ENCODE data around the gene GPATCH8. TPM values are rescaled to one million over a fixed set of nuclear protein-coding genes. Genes with fewer than 3 reads are reported as not detected.

The GPATCH8 gene
- total and polyA plus RNA-seq, 2 of the 8 experiments (the other 6 are each of a cell fraction or from before 2014, with no cell fraction given), result 20.5 to 58.1 TPM

DNA sequence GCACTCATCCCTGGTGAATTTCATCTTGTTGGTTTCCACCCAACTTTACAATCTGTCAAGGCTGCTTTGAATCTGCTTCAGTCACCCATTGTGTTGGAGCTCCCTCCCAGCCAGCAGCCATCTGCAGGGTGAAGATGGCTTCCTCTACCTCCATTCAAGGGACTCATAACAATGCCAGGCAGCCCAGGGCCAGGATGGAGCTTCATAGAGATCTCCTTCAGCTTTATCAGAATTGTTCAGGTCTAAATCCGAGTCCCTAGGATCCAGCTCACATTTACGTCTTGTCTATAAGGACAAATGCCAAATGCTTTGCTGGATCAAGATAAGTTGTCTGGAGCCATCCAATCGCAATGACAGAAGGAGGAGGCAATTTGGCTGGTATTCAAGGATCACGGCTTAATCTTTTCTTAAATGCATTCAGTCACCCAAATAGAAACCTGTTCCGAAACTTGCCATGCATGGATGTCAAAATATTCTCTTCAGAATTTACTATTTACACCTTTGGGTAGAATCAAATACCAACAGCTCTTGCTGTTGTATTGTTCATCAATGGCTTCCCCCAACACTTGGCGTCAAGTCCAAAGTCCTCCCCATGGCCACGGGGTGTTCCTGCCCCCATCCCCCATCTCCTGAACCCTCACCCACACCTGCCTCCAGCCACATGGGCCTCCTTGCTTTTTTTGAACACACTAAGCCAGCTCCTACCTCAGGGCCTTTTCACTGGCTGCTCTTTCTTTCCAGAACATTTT is 135.8 kb downstream of the GPATCH8 start:
- no peak overlapping the region; the same call in 1 of the 2 replicates for H4K8ac ChIP-seq (ENCODE audit: extremely low read depth, insufficient read depth, low read length)
- no peak overlapping the region for H3K27ac ChIP-seq (ENCODE audit: low read depth, low read length)
- ChIA-PET POLR2A (ENCODE audit: partially characterized antibody) (interaction anchor here (1.3 kb wide), 1 partner anchor 191 kb away, joined by 3 read pairs; no protein-coding TSS in a partner anchor), CTCF (ENCODE audit: partially characterized antibody) (interaction anchor here (1.2 to 13.8 kb wide), 7 partner anchors 8 to 156 kb away, joined by 3 to 177 read pairs (median 8); partner anchors contain the start of gene FAM171A2)
- no peaks in the 10 kb centered on the region for H3K9me3 ChIP-seq (ENCODE audit: insufficient read depth in 2 of 2, low read depth in 1 of 2, low read length in 1 of 2)
- H2BK120ac ChIP-seq (replicated peaks; ENCODE audit: low read depth, low read length), result no peak overlapping the region
- H3K23ac ChIP-seq (ENCODE audit: insufficient read length), result no peak overlapping the region
- H2BK20ac ChIP-seq (ENCODE audit: low read length), result no peak overlapping the region
- no peak overlapping the region for H2AFZ ChIP-seq (ENCODE audit: low read length)
- H2BK15ac ChIP-seq (ENCODE audit: low read length), result no peak overlapping the region
- H2BK5ac ChIP-seq (ENCODE audit: low read depth, low read length), result no peak overlapping the region
- H3K18ac ChIP-seq (ENCODE audit: extremely low read depth, low read length), result no peak overlapping the region
- no peak overlapping the region for H3K4me3 ChIP-seq (ENCODE audit: extremely low read depth in 1 of 4, insufficient read depth in 2 of 4, low read depth in 3 of 4, low read length in 4 of 4)
- H3K27me3 ChIP-seq (replicated peaks in 1 of 4; ENCODE audit: control insufficient read depth in 3 of 4, extremely low read depth in 1 of 4, insufficient read depth in 3 of 4, low read length in 3 of 4), result no peaks in the 10 kb centered on the region
- WGBS, 2 experiments (ENCODE audit: extremely low coverage in 1 of 2, insufficient coverage in 1 of 2, insufficient read length in 1 of 2, insufficient replicate concordance in 2 of 2, low coverage in 1 of 2, low lambda C conversion rate in 2 of 2, missing lambda C conversion rate in 1 of 2), result 91% methylated on average over 7 of the region's 7 CpGs; no CpG with 5 or more reads in 1 of the 2 experiments
- H2AK5ac ChIP-seq (ENCODE audit: low read depth, low read length), result no peak overlapping the region
- H4K20me1 ChIP-seq (replicated peaks in 1 of 2; ENCODE audit: control insufficient read depth in 1 of 2, insufficient read depth in 2 of 2, low read length in 2 of 2), result no peaks in the 10 kb centered on the region
- no peak overlapping the region for H3K14ac ChIP-seq (ENCODE audit: insufficient read length)
- no peak overlapping the region for H2BK12ac ChIP-seq (ENCODE audit: low read depth, low read length)
- peaks cover 2% of the 10 kb centered on the region; the same call in 1 of the 2 replicates for H3K23me2 ChIP-seq (ENCODE audit: low read depth, low read length)
- FAIRE-seq (no peak), DNase-seq (ENCODE audit: low read depth in 1 of 2, low spot score in 2 of 2) (no peak)
- no peak overlapping the region for H3K56ac ChIP-seq (replicated peaks; ENCODE audit: insufficient read length, low read depth, low read length)
- no peak overlapping the region for H3K4ac ChIP-seq (replicated peaks; ENCODE audit: insufficient read length, low read depth, low read length)
- H3K4me1 ChIP-seq (replicated peaks in 1 of 4; ENCODE audit: control insufficient read depth in 3 of 4, insufficient read depth in 4 of 4, low read length in 3 of 4), result peaks cover 0 to 4% (median under 1%) of the 10 kb centered on the region in 4 experiments; a peak in 3 of 7 replicates
- no peaks in the 10 kb centered on the region for H3K79me1 ChIP-seq (ENCODE audit: low read depth, low read length)
- no peak overlapping the region for H3K4me2 ChIP-seq (ENCODE audit: insufficient read depth in 1 of 2, low read depth in 2 of 2, low read length in 2 of 2)
- H4K5ac ChIP-seq (ENCODE audit: insufficient read length, low read depth, low read length), result no peak overlapping the region
- H3K36me3 ChIP-seq (ENCODE audit: control insufficient read depth in 2 of 4, insufficient read depth in 4 of 4, low read length in 3 of 4), result no peaks in the 10 kb centered on the region
- no peaks in the 10 kb centered on the region for H3K79me2 ChIP-seq (ENCODE audit: control insufficient read depth in 1 of 2, insufficient read depth in 2 of 2, low read length in 2 of 2)
- no peak overlapping the region for H3K9ac ChIP-seq (replicated peaks in 1 of 4; ENCODE audit: extremely low read depth in 1 of 4, low read depth in 3 of 4, low read length in 3 of 4)
- no peak overlapping the region for H4K91ac ChIP-seq (replicated peaks; ENCODE audit: insufficient read length, low read length)
- TF ChIP-seq, protein P1, sequence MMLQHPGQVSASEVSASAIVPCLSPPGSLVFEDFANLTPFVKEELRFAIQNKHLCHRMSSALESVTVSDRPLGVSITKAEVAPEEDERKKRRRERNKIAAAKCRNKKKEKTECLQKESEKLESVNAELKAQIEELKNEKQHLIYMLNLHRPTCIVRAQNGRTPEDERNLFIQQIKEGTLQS (IDR thresholded peaks at IDR 0.05; ENCODE audit: insufficient read depth, low read depth, low read length), result no peak
- no peak for TF ChIP-seq EZH2 (IDR thresholded peaks at IDR 0.05; ENCODE audit: low read depth, low read length, severe bottlenecking)
- no peak for TF ChIP-seq CTBP2 (IDR thresholded peaks at IDR 0.05; ENCODE audit: borderline replicate concordance, insufficient read depth, insufficient read length, low read length)
- no peak for TF ChIP-seq SRF (IDR thresholded peaks at IDR 0.05; ENCODE audit: low read depth, low read length)
- no peak for TF ChIP-seq BACH1 (IDR thresholded peaks at IDR 0.05; ENCODE audit: low read length)
- no peak for TF ChIP-seq POLR2AphosphoS5 (IDR thresholded peaks at IDR 0.05; ENCODE audit: low read depth, low read length)
- no peak for TF ChIP-seq NRF1 (IDR thresholded peaks at IDR 0.05; ENCODE audit: low read depth, low read length)
- TF ChIP-seq KDM4A (IDR thresholded peaks at IDR 0.05; ENCODE audit: low read depth, low read length, severe bottlenecking), result no peak
- TF ChIP-seq SIRT6 (IDR thresholded peaks at IDR 0.05; ENCODE audit: low read length), result no peak
- TF ChIP-seq JUND (IDR thresholded peaks at IDR 0.05; ENCODE audit: low read length), result no peak
- TF ChIP-seq KDM1A (IDR thresholded peaks at IDR 0.05; ENCODE audit: borderline replicate concordance, low read length), result no peak
- TF ChIP-seq SP2 (IDR thresholded peaks at IDR 0.05; ENCODE audit: low read length), result no peak

Measured in H1 (cell line).